Measurements from ENCODE around the gene PLPPR1. TPM values are rescaled to one million over a fixed set of nuclear protein-coding genes. Genes with fewer than 3 reads are reported as not detected.

Gene PLPPR1
- total and polyA plus RNA-seq, 9 donors, result 0.07 to 1.1 (median 0.14) TPM; not detected in 5

DNA sequence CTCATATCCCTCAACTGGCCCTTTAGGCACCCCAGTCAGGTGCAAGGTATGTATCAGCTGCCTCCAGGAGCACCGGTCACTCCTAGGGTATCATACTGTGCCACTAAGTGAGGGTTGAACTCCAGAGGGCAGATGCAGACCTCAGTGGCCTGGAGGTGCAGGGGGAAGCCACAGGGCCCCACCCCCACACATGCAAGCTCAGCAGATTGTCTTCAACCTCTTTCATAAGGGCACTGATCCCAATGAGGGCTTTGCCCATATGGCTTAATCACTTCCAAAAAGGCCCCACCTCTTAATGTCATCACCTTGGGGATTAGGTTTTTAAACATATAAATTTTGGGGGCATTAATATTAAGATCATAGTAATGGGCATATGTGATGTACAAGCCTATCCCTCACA, 328.1 kb downstream of the PLPPR1 start:
- no peak for TF ChIP-seq EP300 (IDR thresholded peaks at IDR 0.05)
- no peak for TF ChIP-seq POLR2A (IDR thresholded peaks at IDR 0.05)
- no peak for TF ChIP-seq CTCF (IDR thresholded peaks at IDR 0.05)
- Histone ChIP-seq H3K9me3 (no peaks in the 10 kb centered on the region), H3K27me3 (no peaks in the 10 kb centered on the region), H3K27ac (no peak overlapping the region), H3K4me1 (ENCODE audit: insufficient read depth) (no peaks in the 10 kb centered on the region), H3K36me3 (no peaks in the 10 kb centered on the region), H3K4me3 (no peak overlapping the region)
- intact Hi-C loops (cut with DNase I), result no loop called here
- DNase-seq, result no peak
- 22 to 93% (median 48%) methylated on average over 1 of the region's 1 CpG for WGBS, 3 donors

DNA sequence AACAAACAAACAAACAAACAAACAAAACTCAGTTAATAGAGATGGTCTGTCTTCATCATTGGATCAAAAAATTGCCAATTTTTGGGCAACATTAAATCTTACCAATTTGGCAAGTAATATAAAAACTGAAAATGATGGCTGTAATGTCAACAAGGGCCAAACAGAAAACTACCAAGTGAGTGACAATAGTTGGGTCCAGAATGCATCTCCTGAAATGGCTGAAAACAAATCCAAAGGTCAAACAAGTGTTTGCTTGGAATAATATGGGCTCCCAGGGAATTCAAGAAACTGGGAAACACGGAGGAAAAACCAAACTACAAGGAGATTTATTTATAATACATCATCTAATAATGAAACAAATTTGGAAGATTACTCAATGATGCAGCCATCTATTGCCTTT, 331.2 kb downstream of the PLPPR1 start:
- TF ChIP-seq CTCF (IDR thresholded peaks at IDR 0.05) (no peak), POLR2A (IDR thresholded peaks at IDR 0.05) (no peak)
- WGBS, 3 donors, result 59 to 70% (median 64%) methylated on average over 1 of the region's 1 CpG
- intact Hi-C loops (cut with DNase I), result no loop called here

DNA sequence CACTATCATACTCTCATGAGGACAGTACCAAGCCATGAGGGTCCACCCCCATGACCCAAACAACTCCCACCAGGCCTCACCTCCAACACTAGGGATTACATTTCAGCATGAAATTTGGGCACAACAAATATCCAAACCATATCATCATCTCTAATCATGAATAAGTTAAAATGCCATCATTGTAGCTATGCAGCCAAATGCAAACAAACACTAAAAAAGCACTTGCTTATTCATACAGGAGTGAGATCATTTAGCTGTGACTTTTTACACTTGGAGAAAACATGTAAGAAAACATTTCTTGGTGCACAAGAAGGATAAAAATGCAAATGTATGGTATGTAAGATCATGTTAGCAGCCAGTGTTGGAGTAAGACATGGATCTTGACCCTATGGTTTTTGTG, 332.1 kb downstream of the PLPPR1 start:
- intact Hi-C loops (cut with DNase I), result no loop called here

More for the DNA sequence above, 331.2 kb downstream of the PLPPR1 start:
- Histone ChIP-seq H3K36me3 (no peaks in the 10 kb centered on the region), H3K27me3 (no peaks in the 10 kb centered on the region), H3K4me1 (ENCODE audit: insufficient read depth) (no peaks in the 10 kb centered on the region), H3K27ac (no peak overlapping the region), H3K9me3 (no peaks in the 10 kb centered on the region), H3K4me3 (no peak overlapping the region)
- no peak for DNase-seq

DNA sequence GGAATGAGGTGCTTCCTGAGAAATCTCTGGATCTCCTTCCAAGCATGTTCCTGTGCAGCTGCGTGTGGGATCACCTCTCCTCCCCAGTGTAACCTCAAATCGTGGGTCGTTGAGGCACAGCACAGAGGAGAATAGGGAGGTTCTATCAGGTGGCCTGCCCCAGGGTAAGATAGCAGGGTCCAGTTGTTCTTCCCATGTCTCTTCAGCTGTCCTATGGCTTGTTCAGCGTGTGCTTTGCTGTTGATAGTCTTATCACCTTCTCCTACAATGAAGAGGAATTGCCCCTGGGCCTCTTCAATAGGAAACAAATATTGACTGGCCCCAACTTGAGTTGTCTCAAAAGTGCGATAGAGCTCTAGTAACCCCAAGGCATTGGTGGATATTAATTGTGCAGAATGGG, 333.9 kb downstream of the PLPPR1 start:
- TF ChIP-seq EP300 (IDR thresholded peaks at IDR 0.05), result no peak
- Histone ChIP-seq H3K27ac (no peak overlapping the region), H3K27me3 (no peaks in the 10 kb centered on the region), H3K4me1 (ENCODE audit: insufficient read depth) (no peaks in the 10 kb centered on the region), H3K4me3 (no peak overlapping the region), H3K9me3 (no peaks in the 10 kb centered on the region), H3K36me3 (no peaks in the 10 kb centered on the region)
- intact Hi-C loops (cut with DNase I), result no loop called here
- WGBS, 3 donors, result 61 to 80% (median 67%) methylated on average over 5 of the region's 5 CpGs
- DNase-seq, result no peak

More for the DNA sequence above, 332.1 kb downstream of the PLPPR1 start:
- H3K36me3 ChIP-seq, result no peaks in the 10 kb centered on the region
- no peaks in the 10 kb centered on the region for H3K4me1 ChIP-seq (ENCODE audit: insufficient read depth)
- no peak overlapping the region for H3K27ac ChIP-seq
- no peak for TF ChIP-seq CTCF (IDR thresholded peaks at IDR 0.05)
- TF ChIP-seq POLR2A (IDR thresholded peaks at IDR 0.05), result no peak
- TF ChIP-seq EP300 (IDR thresholded peaks at IDR 0.05), result no peak
- no peaks in the 10 kb centered on the region for H3K9me3 ChIP-seq
- H3K4me3 ChIP-seq, result no peak overlapping the region
- H3K27me3 ChIP-seq, result no peaks in the 10 kb centered on the region
- no peak for DNase-seq

DNA sequence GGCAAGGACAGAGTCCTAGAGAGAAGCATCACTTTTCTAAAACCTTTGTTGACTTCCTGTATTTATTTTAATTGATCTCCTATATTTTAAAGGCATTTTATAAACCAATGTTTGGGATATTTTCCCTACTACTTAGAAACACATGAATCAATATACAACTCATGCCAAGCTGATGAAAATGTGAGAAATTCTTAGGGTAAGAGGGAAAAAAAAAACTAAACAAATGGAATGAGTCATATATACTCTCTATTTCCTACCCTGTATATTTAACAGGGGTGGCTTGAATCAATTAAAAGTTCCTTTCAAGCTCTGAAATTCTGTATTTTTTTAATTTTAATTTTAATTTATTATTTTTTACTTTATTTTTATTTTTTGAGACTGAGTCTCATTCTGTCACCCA, 336.7 kb downstream of the PLPPR1 start:
- Histone ChIP-seq H3K9me3 (no peaks in the 10 kb centered on the region), H3K27ac (no peak overlapping the region), H3K4me3 (no peak overlapping the region), H3K4me1 (ENCODE audit: insufficient read depth) (no peaks in the 10 kb centered on the region), H3K27me3 (no peaks in the 10 kb centered on the region), H3K36me3 (no peaks in the 10 kb centered on the region)
- intact Hi-C loops (cut with DNase I), result no loop called here
- no peak for DNase-seq
- TF ChIP-seq CTCF (IDR thresholded peaks at IDR 0.05) (no peak), EP300 (IDR thresholded peaks at IDR 0.05) (no peak), POLR2A (IDR thresholded peaks at IDR 0.05) (no peak)
